Measurements from ENCODE around the gene ZEB1. TPM values are rescaled to one million over a fixed set of nuclear protein-coding genes. Genes with fewer than 3 reads are reported as not detected.

ZEB1 gene
- total RNA-seq, 1 donor from 2014 or later = 38.7 TPM

GRCh38 chr10:31515819-31516402 is 196.9 kb downstream of the ZEB1 start:
- no peak overlapping the region for H3K4me3 Mint-ChIP-seq
- TF ChIP-seq CTCF (conservative IDR thresholded peaks at IDR 0.05) = no peak
- H3K9me3 Mint-ChIP-seq = no peaks in the 10 kb centered on the region
- H3K27me3 Mint-ChIP-seq (ENCODE audit: low read depth) = no peaks in the 10 kb centered on the region
- no peak overlapping the region for H3K27ac Mint-ChIP-seq (ENCODE audit: unreplicated experiment)
- no peak for DNase-seq (ENCODE audit: low read depth, low spot score)
- peaks cover 10% of the 10 kb centered on the region for H3K36me3 Mint-ChIP-seq (ENCODE audit: low read depth)
- peaks cover 10% of the 10 kb centered on the region for H3K4me1 Mint-ChIP-seq

- Mint-ChIP-seq H3K4me1 (peaks cover 3% of the 10 kb centered on the region), H3K9me3 (peaks cover 6% of the 10 kb centered on the region), H3K27ac (ENCODE audit: unreplicated experiment) (no peak overlapping the region), H3K4me3 (no peak overlapping the region), H3K36me3 (ENCODE audit: low read depth) (peaks cover 26% of the 10 kb centered on the region), H3K27me3 (ENCODE audit: low read depth) (no peaks in the 10 kb centered on the region)
- no peak for TF ChIP-seq CTCF (conservative IDR thresholded peaks at IDR 0.05)
- no peak for DNase-seq (ENCODE audit: low read depth, low spot score)
These were observed 202.2 kb downstream of the ZEB1 start for GRCh38 chr10:31520986-31521831.

- H3K27me3 Mint-ChIP-seq (ENCODE audit: low read depth) = no peaks in the 10 kb centered on the region
- TF ChIP-seq CTCF (conservative IDR thresholded peaks at IDR 0.05) = no peak
- H3K4me3 Mint-ChIP-seq = no peak overlapping the region
- peaks cover 31% of the 10 kb centered on the region for H3K36me3 Mint-ChIP-seq (ENCODE audit: low read depth)
- H3K27ac Mint-ChIP-seq (ENCODE audit: unreplicated experiment) = no peak overlapping the region
- DNase-seq (ENCODE audit: low read depth, low spot score) = no peak
- H3K4me1 Mint-ChIP-seq = no peaks in the 10 kb centered on the region
- peaks cover 6% of the 10 kb centered on the region for H3K9me3 Mint-ChIP-seq
These were observed 203.8 kb downstream of the ZEB1 start for GRCh38 chr10:31522820-31523219.

GRCh38 chr10:31524460-31524859 is 205.4 kb downstream of the ZEB1 start:
- H3K9me3 Mint-ChIP-seq = peaks cover 6% of the 10 kb centered on the region
- no peaks in the 10 kb centered on the region for H3K4me1 Mint-ChIP-seq
- H3K27ac Mint-ChIP-seq (ENCODE audit: unreplicated experiment) = no peak overlapping the region
- peaks cover 31% of the 10 kb centered on the region for H3K36me3 Mint-ChIP-seq (ENCODE audit: low read depth)
- TF ChIP-seq CTCF (conservative IDR thresholded peaks at IDR 0.05) = no peak
- no peak overlapping the region for H3K4me3 Mint-ChIP-seq
- H3K27me3 Mint-ChIP-seq (ENCODE audit: low read depth) = no peaks in the 10 kb centered on the region
- DNase-seq (ENCODE audit: low read depth, low spot score) = no peak

- no peak for TF ChIP-seq CTCF (conservative IDR thresholded peaks at IDR 0.05)
- Mint-ChIP-seq H3K27me3 (ENCODE audit: low read depth) (no peaks in the 10 kb centered on the region), H3K4me3 (no peak overlapping the region), H3K27ac (ENCODE audit: unreplicated experiment) (no peak overlapping the region), H3K4me1 (no peaks in the 10 kb centered on the region), H3K36me3 (ENCODE audit: low read depth) (peaks cover 18% of the 10 kb centered on the region), H3K9me3 (peaks cover 4% of the 10 kb centered on the region)
- DNase-seq (ENCODE audit: low read depth, low spot score) = no peak
These were observed 207.2 kb downstream of the ZEB1 start for GRCh38 chr10:31526178-31526577.

Data from neural crest cell (in vitro differentiated cells).